Stromal cell of bone marrow (primary cell): ENCODE measurements around the gene ANKK1.

Experiments used
- DNase-seq: peaks from one replicate; pipeline ENCODE4 v3.0.0-alpha.2; 2012; ENCODE audit warnings: low read depth

Gene ANKK1

DNA sequence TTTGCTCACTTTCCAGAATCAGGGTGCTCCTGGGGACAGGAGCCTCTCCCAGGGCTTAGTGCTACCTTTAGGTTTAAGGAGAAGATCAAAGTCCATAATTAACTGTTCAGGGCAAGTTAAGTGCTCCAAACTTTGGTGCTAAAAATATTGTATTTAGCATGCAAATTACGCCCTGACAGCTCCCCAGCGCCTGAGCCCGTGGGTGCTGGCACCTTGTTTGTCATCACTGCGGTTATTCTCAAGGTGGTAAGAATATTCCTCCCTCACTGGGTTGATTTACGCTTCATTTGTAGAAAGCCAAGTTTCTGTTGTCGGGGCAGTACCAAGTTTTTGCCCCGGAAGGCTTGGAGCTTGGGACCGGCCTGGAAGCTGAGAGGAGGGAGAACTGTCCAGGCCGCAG, 21.3 kb downstream of the ANKK1 start:
- no peak for DNase-seq

DNA sequence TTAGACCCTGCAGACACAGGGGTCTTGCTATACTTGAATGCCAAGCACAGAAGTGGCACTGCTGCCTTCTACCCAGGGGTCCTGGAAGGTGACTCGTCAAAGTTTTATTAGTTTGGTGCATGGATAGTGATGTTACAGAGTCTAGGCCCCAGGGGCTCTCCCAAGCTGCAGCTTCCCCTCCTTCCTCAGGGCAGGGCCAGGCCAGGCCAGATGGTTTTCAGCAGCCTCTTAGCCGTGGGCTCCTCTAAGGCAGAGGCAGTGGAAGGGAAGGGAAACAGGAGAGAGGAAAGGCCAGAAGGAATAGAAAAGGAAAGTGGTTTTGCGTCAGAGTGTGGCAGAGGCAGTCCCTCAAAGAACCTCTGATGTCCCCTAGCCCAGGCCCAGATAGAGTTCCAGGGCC, 21.9 kb downstream of the ANKK1 start:
- no peak for DNase-seq

DNA sequence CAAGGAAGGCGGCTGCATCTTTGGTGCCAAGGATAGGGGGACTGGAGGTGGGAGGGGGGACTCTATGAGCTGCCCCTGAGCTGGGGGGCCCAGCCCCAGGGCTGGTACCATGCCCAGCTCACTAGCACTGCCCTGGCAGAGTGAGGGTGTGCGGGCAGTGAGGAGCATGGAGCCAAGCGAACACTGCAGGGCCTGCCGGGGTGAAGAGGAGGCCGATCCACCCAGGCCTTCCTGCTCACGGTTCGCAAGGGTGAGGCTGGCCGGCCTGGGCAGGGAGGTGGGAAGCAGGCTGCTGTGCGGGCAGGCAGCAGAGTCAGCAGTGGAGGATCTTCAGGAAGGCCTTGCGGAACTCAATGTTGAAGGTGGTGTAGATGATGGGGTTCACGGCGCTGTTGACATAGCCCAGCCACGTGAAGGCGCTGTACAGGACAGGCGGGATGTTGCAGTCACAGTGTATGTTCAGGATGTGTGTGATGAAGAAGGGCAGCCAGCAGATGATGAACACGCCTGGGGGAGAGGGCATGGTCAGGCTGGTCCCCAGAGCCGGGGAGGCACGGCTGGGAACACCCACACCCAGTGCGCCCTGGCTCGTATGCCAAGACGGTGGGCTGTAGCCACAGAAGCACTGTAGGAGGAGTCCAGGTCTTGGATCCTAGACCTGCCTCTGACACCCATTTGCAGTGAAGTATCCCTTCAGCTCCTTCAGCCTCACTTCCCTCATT, 23.0 kb downstream of the ANKK1 start:
- no peak for DNase-seq

DNA sequence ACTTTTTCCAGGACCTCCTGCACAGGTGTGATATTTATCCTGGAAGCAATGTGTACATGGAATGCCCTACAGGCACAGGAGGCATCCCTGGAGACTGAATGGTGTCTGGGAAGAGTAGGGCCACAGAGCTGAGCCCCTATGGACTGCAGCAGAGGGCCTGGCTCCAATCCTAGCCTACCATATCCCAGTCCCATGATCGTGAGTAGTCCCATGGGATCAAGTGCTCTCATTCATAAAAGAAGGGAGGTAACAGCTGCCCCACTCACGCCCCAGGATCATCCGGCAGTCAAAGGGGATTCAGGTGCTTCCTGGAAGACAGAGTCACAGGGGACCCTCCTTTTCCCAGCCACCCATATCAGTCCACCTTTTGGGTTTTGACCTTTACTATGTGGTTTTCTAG, 24.0 kb downstream of the ANKK1 start:
- DNase-seq, result no peak

DNA sequence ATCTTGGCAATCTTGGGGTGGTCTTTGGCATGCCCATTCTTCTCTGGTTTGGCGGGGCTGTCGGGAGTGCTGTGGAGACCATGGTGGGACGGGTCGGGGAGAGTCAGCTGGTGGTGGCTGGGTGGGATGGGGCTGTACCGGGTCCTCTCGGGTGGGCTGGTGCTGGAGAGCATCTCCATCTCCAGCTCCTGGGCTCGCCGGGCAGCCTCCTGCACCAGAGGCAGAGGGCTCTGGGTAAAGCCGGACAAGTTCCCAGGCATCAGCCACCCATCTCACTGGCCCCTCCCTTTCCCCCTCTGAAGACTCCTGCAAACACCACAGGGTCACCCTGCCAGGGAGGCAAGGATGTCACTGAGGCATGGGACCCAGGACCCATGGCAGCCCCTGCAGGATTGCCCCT, 25.1 kb downstream of the ANKK1 start:
- DNase-seq, result no peak

DNA sequence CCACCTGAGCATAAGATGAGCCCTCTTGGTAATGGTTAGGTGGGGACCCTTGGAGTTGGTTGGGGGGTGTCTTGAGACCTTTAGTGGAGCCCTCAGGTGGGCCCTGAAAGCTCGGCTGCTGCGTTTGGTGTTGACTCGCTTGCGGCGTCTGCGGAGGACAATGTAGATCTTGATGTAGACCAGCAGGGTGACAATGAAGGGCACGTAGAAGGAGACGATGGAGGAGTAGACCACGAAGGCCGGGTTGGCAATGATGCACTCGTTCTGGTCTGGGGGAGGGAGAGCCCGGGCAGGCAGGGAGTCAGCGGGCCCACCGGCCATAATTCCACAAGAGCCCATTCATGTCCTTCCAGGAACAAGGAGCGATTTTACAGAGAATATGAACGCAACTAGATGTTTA, 27.8 kb downstream of the ANKK1 start:
- DNase-seq, result no peak

DNA sequence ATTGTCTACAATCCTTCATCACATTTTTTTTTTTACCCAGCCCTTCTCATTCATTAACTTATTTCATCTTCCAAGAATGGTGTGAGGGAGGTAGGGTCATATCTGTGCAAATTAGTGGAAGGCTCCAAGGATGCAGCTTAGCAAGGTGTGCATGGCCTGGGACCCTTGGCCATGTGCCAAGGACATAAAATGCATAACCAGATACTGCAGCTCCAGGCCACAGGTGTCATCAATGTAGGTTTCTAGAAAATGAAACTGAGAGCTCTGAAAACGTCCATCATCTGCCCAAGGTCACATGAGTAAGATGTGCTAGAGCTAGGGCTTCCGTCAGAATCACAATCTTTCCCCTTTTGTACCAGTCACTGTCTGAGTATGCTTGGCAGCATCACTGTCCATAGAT, 29.8 kb downstream of the ANKK1 start:
- DNase-seq, result no peak

DNA sequence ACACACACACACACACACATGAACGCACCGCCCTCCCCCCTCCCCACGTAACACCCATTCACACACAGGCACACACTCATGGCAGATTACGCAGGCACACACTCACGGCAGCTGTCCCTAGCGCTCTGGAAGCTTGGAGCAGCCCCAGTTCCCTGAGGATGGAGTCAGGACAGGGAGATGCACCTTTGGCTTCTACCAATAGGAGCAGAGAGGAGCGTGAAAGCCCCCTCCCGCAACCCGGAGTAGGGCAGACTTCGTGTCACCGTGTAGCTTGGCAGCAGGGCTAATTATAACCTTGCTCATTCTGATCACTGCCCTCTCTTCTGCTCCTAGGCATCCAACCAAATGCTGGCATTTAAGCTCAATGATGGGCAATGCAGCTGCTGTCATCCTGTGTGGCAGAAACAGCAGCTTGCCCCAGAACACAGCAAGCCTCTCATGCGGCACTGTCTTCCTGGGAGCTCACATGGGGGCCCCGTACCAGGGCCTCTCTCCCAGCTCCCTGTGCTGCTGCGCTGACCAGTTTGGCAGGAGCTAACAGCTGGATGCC, 31.9 kb downstream of the ANKK1 start:
- DNase-seq, result no peak

DNA sequence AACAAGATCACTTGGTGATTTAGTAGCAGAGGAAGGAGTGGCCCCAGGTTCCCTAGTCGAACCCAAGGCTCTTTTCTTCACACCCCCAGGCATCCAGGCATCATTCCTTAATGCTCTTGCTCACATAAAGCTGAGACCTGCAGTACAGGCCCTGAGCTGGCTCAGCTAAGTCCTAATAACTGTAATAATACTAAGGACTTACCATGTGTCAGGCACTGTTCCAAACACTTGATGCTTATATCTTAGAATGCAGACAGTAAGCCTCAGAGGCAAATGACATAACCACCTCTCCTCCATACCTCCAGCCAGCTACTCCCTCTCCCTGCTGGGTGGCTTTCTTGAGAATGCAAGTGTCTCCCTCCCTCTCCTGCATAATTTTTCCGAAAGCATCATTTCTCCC, 33.2 kb downstream of the ANKK1 start:
- no peak for DNase-seq

DNA sequence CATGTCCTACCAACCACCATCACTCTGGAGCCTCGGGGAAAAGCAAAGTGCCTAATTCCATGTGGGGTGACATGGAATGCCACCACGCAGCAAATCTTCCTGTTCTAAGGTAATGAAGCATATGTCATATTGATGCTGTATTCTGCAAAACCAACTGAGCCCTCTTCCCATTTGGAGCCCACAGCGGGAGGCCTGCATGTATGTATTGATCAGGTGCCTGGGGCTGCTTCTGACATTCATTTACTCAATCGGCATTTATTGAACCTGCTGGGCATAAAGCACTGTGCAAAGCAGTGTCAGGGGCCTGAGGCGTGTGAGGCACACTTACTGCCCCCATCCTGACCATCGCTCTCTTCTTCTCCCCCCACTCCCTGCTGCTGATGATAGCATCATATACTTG, 39.1 kb downstream of the ANKK1 start:
- DNase-seq, result no peak

DNA sequence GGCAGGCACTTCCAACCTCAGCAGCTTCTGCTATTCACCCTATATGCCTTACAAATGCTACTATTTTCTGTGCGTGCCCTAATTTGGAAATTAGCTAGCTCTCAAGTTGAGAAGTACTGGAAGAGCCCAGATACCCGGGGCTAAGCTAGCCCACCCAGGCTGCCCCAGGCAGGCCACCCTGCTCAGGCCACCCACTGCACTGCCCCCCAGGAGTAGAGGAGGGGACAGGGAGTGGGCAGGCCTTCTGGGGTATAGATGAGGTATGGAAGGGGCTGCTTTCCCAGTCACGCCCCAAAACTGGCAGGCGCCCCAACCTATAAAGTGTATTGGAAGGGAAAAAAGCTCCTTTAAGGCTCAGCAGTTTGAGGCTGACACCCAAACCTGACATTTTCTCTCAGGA, 44.2 kb downstream of the ANKK1 start:
- no peak for DNase-seq

DNA sequence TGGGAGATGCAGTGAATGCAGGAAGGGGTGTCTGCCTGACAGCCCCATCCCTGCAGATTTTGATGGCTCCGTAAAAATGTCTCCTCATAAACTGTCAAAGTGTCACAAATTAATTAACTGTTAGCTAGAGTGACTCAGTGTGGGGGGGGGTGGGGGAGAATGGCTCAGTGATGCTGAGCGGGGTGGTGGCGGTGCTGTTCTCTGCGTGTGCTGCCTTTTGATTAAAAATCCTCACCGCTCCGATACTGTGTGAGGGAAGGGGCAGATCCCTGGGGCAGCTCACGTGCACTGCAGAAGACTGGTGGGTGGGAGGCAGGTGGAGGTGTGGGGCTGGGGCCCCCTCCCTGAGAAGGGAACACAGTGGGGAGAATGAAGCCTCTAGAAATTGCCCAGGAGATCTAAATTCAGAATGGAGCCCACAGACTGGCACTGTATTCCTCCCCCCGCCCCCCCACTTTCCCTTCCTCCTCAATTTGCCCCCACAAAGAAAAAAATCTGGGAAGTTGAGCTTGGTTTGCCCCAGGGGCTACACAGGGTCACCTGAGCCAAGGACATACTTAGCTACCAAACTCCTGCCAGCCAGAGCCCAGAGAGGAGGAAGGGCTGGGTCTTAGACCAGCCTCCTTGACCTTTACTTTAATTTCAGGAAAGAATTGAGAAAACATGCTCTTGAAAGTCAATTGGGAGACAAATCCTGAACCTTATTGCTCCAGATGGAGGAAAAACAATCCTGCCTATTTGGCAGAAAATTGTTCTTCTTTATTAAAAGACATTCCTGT, 47.8 kb downstream of the ANKK1 start:
- DNase-seq, result no peak

DNA sequence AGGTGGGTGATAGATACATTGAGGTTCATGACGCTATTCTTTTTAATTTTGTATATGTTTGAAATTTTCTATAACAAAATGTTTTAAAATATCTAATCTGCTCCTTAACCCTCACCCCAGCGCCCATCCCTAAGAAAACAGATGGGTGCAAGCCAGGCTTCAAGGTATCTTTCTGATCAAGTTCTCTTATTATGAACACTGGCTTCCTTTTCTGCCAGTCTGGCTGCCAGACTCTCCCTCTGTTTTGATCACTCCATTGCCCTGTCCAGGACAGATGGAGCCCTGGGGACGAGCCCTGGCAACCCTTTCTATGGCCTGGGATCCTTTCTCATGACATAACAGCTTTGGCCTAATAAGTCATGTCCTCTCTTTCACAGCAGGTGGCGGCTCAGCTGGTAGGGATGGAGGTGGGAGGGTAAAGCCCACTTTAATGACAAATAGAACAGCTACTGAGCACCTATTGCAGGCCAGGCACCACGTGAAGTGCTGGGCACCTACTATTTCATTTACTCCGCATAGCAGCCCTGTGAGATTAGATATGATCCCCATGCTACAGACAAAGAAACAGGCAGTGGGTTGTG, 49.2 kb downstream of the ANKK1 start:
- no peak for DNase-seq

DNA sequence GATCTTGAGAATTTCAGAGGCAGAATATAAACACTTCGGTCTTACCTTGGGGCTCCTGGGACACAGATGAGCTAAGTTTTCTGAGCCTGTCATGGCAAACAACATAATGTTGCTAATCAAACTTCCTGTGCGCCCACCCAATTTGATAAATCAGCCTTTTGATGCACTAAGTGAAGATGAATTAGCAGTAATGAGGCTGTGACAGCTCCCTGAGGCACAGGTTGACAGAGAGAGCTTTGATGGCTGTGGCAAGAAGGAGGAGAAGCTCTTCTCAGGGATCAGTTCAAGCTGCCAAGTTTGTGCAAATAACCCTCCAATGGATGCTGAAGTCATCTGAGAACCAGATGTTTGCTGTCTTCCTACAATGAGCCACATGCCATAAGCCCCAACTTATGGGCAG, 53.2 kb downstream of the ANKK1 start:
- no peak for DNase-seq

DNA sequence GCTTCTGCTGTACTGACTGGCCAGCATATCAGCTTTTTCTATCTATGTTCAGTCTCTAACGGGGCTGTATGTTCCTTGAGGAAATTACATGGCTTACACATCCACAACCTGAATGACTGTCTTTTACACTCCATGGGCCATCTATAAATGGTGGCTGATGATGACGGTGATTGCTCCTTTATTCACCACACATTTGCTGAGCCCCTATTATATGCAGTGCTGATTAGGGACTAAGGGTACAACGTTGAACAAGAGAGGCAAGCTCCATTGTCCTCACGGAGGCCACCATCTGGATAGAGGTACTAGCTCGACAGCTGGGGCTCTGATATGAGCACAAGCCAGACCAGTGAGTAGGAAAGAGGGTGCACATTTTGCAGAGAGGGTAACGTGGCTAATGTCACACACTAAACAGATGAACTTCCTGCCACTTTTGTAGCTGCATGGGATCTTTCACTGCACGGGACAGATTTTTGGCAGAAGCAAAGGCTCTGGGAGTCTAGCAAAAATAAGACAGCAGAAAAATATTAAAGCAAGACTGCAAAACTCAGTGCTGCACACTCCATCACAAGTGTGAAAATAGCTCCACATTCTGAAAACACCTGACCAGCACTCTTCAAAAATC, 57.0 kb downstream of the ANKK1 start:
- DNase-seq, result no peak

DNA sequence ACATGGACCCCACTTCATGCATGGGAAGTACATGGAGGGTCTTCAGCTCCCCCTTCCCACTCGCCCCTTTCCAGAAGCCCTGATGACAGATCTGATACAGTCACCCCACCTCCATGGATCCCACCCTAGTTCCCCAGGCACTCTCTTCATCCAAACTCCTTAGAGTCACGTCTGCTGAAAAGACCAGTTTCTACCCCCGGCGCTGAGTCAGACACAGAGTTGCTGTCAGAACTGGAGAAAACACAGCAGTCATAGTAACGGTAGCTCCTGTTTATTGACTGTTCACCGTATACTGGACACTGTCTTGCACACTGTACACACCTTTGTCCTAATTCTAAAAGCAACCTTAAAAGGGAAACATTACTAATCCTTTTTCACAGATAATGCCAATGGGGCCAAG, 58.5 kb downstream of the ANKK1 start:
- peak; percentile 7 for DNase-seq

DNA sequence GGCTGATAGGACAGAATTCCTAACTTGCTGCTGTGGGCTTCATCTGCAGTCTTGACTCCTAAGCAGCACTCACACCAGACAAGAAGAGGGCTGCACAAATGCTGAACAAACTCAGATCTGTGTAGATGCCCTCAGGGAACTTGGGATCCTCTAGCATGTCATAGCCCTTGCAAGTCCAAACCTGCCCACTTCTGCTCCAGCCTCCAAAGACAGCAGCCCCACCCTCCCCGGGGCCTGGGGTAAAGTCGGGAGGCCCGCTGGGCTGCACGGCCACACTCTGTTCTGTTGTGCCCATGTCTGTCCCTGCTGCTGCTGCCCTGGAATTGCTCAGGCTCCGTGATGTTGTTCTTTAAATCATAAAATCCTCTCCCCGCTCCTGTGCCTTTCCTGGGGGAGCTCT, 59.4 kb downstream of the ANKK1 start:
- no peak for DNase-seq

DNA sequence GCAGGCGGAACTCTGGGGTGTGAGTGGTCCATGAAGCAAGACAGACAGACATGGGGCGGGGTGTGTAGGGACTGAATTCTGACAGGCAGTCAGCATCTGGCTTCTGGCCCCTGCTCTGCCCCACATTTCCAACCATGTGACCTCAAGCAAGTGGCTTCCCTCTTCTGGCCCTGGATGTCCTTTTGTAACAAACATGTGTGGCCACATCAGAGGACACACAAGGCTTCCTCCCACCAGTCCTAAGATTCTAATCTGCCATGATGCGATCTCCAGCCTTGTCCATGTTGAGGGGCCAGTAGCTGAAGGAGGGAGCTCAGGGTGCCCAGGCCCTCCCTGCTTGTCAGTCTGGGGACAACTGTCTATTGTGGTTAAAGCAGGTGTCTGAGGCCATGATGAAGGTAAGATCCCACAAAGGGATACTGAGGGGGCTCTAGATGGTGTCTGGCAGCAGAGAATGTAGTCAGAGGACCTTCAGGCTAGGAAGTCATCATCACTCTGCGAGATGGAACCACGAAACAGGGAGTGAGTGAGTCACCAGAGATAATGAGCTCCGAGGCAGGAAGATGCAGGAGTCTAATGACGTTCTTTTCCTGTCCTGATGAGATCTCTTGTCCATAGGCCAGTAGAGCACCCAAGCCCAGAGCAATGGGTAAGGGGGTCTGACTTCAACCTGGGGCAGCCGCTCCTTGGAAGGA, 60.2 kb downstream of the ANKK1 start:
- DNase-seq, result peak; percentile 31

DNA sequence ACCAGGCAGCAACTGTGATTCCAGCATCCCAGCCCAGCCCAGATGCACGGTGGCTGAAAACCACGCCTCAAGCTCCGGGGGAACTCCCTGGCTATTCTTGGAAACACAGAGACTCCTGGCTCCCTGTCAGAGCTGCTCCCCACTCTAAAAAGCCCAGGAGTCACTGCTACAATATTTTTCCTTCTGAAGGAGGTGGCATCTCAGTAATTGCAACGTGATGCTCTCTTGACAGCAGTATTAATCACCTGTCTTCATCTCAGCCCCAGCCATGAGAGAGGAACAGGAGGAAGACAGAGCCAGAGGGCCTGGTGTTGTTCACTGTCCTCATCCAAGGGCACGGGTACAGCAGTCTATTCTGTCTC, 60.7 kb downstream of the ANKK1 start:
- DNase-seq, result no peak

DNA sequence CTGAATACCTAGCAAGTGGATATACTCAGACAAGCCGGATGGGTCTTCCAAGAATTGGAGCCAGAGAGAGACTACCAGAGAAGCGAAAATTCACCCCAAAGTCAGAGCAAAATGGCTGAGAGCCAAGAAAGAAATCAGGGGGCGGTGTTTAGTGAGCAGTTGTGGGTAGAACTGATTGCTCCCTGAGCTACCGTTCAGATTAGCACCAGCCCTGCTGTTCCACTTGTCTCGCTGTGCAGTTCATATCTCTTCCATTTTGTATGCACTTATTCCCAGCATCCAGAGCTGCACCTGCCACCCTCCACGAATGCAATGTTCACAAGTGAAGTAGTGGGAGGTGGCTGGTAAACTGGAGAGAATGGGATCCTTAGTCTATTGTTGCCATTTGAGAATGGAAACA, 62.2 kb downstream of the ANKK1 start:
- no peak for DNase-seq
